Hematopoietic multipotent progenitor cell treated with erythropoietin and hydrocortisone succinate and interleukin-3 and kit ligand, for 8 days (in vitro differentiated cells): ENCODE data around the gene ADAMTS2.

Experiments
- DNase-seq: peaks from one replicate; pipeline ENCODE4 v3.0.0-alpha.2; 2015

ADAMTS2 gene

GRCh38 chr5:179343021-179343718 lies 2.1 kb downstream of the ADAMTS2 start:
- DNase-seq: no peak

GRCh38 chr5:179342577-179342976 lies 2.7 kb downstream of the ADAMTS2 start:
- no peak for DNase-seq

GRCh38 chr5:179340465-179340864 lies 4.8 kb downstream of the ADAMTS2 start:
- no peak for DNase-seq

- DNase-seq: no peak
These were observed 5.3 kb downstream of the ADAMTS2 start for GRCh38 chr5:179339996-179340395.

GRCh38 chr5:179339081-179339480 lies 6.2 kb downstream of the ADAMTS2 start:
- no peak for DNase-seq

GRCh38 chr5:179337796-179338676 lies 7.2 kb downstream of the ADAMTS2 start:
- DNase-seq: no peak

- DNase-seq: no peak
These were observed 8.1 kb downstream of the ADAMTS2 start for GRCh38 chr5:179336871-179337795.

- DNase-seq: no peak
These were observed 9.0 kb downstream of the ADAMTS2 start for GRCh38 chr5:179336126-179336870.

GRCh38 chr5:179333796-179334761 lies 11.2 kb downstream of the ADAMTS2 start:
- DNase-seq: no peak

GRCh38 chr5:179332741-179333290 lies 12.4 kb downstream of the ADAMTS2 start:
- DNase-seq: no peak

- DNase-seq: no peak
These were observed 13.5 kb downstream of the ADAMTS2 start for GRCh38 chr5:179331591-179332375.

- no peak for DNase-seq
These were observed 14.9 kb downstream of the ADAMTS2 start for GRCh38 chr5:179330186-179330900.

- no peak for DNase-seq
These were observed 17.0 kb downstream of the ADAMTS2 start for GRCh38 chr5:179328291-179328690.

- no peak for DNase-seq
These were observed 18.1 kb downstream of the ADAMTS2 start for GRCh38 chr5:179327021-179327735.

GRCh38 chr5:179326122-179326927 lies 18.9 kb downstream of the ADAMTS2 start:
- DNase-seq: no peak

- no peak for DNase-seq
These were observed 19.8 kb downstream of the ADAMTS2 start for GRCh38 chr5:179325296-179326031.

- DNase-seq: no peak
These were observed 20.4 kb downstream of the ADAMTS2 start for GRCh38 chr5:179324760-179325295.
